Coronary artery (tissue), 2 donors: ENCODE data around the gene COQ10B.
"Not testable (repeated sequence)": the region's sequence is repeated elsewhere in the genome, so short reads cannot be mapped to it uniquely, and the experiment has no call there.

Experiments
- DNase-seq: peaks from one replicate; pipeline ENCODE4 v3.0.0-alpha.2; 2017; ENCODE audit warnings: low spot score
- H3K27ac ChIP-seq, 2 donors: fragments of 200-600 bp; sonication (generic); one replicate each; pipeline ENCODE4 v1.5.1; 2016 to 2019
- H3K4me3 ChIP-seq: fragments of 200-600 bp; sonication (generic); 2 replicates; pipeline ENCODE4 v1.5.1; 2016; ENCODE audit warnings: mild to moderate bottlenecking, moderate library complexity
- TF ChIP-seq, protein P1 (sequence below): fragments of 200-600 bp; sonication (generic); IDR thresholded peaks from one replicate; pipeline ENCODE4 v1.5.1; 2019; ENCODE audit warnings: antibody characterized with exemption

COQ10B gene

DNA sequence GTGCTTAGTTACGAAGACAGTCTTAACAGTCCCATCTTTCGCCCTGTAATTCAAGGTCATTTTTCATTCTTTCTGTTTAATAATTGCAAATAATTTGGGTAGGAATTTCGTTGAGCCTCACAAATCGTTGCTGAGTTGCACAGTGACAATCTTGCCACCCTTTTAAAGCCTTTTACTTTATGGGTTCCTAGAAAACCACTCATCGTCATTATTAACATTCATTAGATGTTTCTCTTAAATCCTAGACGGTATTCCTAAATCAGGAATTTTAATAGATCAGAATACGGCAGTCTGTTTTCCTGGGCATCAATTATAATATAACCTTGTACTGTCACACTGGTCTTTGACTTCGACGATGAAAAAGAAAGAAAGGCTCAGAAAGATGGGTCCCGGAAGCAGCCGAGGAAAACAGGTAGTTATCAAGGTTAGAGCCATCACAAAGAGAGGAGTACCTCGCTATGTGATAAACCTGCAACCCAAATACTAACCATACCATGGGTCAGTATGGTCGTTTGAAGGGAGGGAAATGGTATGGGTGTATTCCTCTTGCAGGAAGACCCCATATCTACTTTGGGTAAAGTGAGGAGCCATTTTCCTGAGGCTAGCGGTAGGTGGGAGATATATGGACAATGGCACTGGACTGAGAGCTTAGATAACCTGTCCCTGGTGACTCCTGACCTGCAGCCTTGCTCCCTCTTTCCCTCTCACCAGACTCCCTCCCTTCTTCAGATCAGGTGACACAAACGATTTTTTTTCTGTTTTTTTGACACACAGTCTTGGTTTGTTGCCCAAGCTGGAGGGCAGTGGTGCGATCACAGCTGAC lies 17.5 kb upstream of the COQ10B start:
- TF ChIP-seq, protein P1, sequence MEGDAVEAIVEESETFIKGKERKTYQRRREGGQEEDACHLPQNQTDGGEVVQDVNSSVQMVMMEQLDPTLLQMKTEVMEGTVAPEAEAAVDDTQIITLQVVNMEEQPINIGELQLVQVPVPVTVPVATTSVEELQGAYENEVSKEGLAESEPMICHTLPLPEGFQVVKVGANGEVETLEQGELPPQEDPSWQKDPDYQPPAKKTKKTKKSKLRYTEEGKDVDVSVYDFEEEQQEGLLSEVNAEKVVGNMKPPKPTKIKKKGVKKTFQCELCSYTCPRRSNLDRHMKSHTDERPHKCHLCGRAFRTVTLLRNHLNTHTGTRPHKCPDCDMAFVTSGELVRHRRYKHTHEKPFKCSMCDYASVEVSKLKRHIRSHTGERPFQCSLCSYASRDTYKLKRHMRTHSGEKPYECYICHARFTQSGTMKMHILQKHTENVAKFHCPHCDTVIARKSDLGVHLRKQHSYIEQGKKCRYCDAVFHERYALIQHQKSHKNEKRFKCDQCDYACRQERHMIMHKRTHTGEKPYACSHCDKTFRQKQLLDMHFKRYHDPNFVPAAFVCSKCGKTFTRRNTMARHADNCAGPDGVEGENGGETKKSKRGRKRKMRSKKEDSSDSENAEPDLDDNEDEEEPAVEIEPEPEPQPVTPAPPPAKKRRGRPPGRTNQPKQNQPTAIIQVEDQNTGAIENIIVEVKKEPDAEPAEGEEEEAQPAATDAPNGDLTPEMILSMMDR = no peak
- Histone ChIP-seq H3K4me3 (peak overlapping the region; percentile 83), H3K27ac (peak overlapping the region; percentile 92 to 96)
- no peak for DNase-seq

DNA sequence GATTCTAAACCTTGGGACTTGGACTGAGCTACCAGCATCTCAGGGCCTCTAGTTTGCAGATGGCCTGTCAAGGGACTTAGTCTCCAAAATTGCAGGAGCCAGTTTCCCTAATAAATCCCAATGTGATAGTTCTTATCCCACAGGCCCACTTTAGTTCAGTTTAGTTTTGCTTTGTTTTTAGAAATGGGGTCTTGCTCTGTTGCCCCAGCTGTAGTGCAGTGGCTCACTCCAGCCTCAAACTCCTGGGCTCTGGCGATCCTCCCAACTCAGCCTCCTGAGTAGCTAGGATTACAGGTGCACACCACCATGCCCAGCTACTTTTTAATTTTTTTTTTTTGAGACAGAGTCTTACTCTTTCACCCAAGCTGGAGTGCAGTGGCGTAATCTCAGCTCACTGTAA lies 16.0 kb upstream of the COQ10B start:
- no peak overlapping the region for H3K27ac ChIP-seq
- H3K4me3 ChIP-seq = no peak overlapping the region
- TF ChIP-seq, protein P1 = no peak
- DNase-seq = no peak

GRCh38 chr2:197442857-197443256 lies 10.5 kb upstream of the COQ10B start:
- DNase-seq = no peak
- Histone ChIP-seq H3K27ac (peak overlapping the region in 1 of 2 donors; percentile 13), H3K4me3 (no peak overlapping the region)
- TF ChIP-seq, protein P1 = no peak

GRCh38 chr2:197445746-197446145 lies 7.6 kb upstream of the COQ10B start:
- TF ChIP-seq, protein P1 = no peak
- DNase-seq = no peak
- no peak overlapping the region for H3K4me3 ChIP-seq
- H3K27ac ChIP-seq = no peak overlapping the region

DNA sequence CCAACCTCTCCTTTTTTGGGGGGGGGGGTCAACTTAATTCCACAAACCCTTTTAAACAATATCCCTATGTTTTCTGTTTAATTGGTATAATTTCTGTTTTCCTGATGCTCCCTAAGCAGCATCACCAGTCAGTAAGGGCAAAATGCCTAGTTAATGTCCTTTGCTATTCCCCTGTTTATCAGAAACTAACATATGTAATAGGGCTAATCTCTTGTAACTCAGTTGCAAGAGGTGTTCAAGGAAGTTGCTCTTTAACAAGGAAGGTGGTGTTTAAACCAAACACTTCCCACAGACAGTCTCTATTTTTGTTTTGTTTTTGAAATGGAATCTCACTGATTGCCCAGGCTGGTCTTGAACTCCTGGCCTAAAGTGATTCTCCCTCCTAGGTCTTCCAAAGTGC lies 6.5 kb upstream of the COQ10B start:
- Histone ChIP-seq H3K4me3 (no peak overlapping the region), H3K27ac (no peak overlapping the region)
- no peak for DNase-seq
- TF ChIP-seq, protein P1 = no peak

GRCh38 chr2:197450465-197450864 lies 2.9 kb upstream of the COQ10B start:
- TF ChIP-seq, protein P1 = no peak
- Histone ChIP-seq H3K4me3 (no peak overlapping the region), H3K27ac (no peak overlapping the region)
- DNase-seq = no peak

DNA sequence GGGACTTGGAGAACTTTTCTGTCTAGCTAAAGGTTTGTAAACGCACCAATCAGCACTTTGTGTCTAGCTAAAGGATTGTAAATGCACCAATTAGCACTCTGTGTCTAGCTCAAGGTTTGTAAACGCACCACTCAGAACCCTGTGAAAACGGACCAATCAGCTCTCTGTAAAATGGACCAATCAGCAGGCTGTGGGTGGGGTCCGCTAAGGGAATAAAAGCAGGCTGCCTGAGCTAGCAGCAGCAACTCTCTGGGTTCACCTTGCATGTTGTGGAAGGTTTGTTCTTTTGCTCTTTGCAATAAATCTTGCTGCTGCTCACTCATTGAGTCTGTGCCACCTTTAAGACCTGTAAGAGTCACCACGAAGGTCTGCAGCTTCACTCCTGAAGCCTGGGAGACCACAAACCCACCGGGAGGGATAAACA lies 2.4 kb upstream of the COQ10B start:
- not testable (repeated sequence) for DNase-seq, H3K4me3 ChIP-seq, H3K27ac ChIP-seq
